ENCODE data around the gene SYT14.
"Not testable (repeated sequence)": the region's sequence is repeated elsewhere in the genome, so short reads cannot be mapped to it uniquely, and the experiment has no call there.

The SYT14 gene

DNA sequence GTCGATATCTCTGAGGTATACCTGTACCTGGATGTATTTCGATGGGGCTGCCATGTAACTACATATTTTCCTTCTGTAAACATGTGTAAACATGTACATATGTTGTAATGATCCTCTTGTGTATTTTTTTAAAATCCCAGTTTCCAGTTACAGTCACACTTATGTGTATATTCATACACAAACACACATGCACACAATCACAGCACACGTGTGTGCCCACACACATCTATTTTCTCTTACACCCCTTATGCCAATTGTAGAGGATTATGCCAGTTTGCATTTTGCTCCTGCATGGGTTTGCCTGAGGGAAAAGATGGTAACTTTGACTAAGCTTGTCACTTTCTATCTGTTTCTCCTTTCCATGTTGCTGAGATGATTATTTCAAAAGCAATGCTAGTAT, 10.1 kb downstream of the SYT14 start:
- no peak for DNase-seq

DNA sequence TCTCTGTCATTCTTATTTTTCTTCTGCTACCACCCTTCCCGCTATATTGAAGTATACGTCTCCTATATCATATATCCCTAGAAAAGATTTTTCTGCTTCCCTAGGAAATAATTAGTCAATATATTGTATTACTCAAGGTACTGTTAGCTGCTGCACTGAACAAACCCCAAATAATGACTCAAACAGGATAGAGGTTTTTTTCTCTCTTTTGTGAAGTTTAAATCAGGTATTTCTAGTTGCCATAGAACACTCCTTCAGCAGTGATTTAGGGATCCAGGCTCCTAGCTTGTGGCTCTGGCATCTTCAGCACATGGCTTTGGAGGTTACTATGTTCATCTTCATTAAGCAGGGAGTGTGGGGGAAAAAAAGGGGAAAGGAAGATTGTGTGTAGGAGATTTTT, 18.1 kb downstream of the SYT14 start:
- DNase-seq: no peak

DNA sequence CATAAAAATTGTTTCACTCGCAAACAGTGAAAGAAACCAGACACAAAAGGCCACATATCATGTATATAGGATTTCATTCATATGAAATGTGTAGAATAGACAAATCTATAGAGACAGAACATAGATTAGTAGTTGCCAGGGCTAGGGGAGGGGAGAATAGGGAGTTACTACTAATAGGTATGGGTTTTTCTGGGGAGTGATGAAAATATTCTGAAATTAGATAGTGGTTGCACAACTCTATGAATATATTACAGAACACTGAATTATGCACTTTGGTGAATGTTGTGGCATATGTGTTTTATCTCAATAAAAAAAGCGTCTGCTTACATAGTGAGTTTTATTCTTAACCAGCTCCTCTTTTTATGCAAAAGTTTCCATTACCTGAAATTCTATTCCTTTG, 21.6 kb downstream of the SYT14 start:
- no peak for DNase-seq

DNA sequence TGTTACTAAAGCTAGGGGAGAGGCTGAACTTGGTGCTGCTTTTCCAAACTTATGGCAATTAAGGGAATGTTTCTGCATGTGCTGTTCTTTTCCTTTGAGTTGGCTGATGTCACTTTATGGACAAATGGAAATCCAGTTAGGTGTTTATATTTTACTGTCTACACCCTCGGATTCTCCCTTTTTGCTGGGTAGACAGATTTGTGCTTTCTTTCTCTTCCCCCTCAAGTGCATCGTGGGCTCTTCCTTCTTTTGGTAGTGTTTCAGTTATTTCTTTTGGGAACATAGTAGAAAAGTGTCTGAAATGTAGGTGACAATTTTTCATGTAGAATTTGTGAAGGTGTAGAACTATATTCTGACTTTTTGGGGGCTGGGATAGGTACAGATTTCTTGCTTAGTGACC, 22.9 kb downstream of the SYT14 start:
- no peak for DNase-seq

DNA sequence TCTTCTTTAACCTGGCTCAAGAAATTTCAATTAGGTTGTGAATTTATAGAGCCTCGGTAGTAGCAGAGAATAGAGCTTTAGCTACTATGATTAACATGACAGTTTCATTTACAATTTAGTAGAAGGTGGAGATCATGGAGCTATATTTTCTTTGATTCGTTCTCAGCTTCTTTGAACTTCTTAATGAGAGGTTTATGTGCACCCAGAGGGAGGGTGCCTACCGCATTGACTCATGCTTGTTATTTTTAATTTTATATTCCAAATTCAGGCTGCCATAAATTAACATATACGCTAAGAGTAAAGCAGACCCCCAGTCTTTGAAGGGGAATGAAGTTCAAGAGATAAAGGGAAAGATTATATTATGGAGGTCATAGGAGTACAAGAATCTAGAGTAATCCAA, 24.4 kb downstream of the SYT14 start:
- DNase-seq: no peak

DNA sequence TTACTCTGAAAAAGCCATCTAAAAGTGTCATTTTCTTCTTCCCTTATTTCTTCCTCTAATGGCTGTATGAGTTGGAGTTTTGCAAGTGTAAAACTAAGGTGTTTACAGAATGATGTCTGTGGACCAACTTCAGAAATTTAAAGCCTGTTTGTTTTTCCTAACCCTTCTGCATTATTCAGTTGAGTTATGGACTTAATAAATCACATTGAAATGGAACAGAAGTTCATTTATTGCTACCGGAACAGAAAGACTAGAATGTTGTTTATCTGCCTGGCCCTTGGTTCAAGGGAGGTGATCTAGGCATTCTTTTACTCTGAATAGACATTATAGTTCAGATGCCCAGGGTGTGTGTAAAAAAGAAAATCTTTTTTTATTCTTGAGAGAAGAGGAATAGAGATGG, 24.8 kb downstream of the SYT14 start:
- DNase-seq: no peak

DNA sequence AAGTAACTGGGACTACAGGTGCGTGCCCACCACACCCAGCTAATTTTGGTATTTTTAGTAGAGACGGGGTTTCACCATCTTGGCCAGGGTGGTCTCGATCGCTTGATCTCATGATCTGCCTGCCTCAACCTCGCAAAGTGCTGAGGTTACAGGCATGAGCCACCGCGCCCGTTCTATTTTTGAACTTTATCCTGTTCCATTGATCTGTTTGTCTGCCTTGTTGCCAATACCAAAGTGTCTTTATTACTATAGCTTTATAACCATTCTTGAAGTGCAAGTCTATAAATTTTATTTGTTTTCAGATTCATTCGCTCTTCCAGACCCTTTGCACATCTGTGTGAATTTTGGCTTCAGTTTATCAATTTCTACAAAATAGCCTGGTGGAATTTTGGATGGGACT, 28.0 kb downstream of the SYT14 start:
- no peak for DNase-seq

DNA sequence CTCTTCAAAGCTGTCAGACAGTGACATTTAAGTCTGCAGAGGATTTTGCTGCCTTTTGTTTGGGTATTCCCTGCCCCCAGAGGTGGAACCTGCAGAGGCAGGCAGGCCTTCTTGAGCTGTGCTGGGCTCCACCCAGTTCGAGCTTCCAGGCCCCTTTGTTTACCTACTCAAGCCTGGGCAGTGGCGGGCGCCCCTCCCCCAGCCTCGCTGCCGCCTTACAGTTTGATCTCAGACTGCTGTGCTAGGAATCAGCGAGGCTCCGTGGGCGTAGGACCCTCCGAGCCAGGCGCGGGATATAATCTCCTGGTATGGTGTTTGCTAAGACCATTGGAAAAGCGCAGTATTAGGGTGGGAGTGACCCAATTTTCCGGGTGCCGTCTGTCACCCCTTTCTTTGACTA, 40.7 kb downstream of the SYT14 start:
- not testable (repeated sequence) for DNase-seq

DNA sequence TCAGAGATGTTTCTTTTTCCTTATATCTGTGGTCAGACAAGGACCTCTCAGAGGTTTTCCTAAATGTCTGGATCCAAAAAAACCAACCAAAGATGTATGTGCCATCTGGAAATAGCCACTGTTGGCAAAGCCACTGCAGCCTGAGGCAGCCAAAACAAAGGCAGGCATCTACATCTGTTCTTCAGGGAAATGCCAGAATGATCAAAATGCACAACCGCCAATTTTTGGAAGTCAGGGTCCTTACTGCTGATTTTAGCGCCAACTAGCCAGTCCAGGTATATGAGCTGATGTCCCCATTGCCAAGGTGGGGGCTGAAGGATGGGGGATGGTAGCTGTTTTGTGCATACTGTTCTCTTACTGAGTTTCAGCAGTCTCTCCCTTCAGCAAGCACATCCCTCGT, 45.9 kb downstream of the SYT14 start:
- no peak for DNase-seq

DNA sequence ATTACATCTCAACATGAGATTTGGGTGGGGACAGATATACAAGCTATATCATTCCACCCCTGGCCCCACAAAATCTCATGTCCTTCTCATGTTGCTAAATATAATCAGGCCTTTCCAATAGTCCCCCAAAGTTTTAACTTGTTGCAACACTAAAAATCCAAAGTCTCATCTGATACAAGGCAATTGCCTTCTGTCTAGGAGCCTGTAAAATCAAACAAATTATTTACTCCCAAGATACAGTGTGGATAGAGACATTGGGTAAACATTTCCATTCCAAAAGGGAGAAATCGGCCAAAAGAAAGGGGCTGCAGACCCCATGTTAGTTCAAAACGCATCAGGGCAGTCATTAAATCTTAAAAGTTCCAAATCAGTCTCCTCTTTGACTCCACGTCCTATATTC, 47.0 kb downstream of the SYT14 start:
- no peak for DNase-seq

DNA sequence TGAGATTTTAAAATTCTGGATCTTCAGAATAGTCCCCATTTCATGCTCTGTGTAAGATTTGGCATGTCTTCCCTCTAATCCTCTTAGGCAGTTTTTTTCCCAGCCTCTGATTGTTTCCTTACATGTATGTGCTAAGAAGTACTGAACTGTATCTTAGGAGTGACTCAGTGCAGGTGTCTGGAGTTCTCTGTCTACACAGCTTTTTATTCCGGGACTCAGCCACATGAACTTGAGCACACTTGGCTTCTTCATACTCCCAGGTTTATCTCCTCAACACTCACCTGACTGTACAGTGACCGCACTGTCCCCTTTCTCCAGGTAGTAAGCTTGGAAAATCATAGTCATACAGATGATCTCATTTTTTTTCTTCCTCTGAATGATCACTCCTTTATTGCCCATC, 50.7 kb downstream of the SYT14 start:
- DNase-seq: no peak

DNA sequence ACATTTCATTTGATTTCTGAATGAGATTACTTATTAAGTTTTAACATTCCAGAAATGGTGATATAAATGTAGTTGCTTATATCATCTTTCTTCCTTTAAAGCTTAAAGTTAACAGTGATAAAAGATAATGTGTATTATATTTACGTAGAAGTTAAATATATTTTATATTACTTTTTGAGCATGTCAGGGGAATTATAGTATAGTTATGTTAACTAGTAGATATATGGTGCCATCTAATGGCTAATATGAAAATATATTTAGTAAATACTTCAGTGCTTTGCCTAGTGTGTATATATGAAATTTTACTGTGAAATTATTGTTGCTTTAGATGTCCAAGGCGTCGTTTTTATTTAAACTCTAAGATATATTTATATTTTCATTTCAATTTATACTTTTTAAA, 51.5 kb downstream of the SYT14 start:
- DNase-seq: no peak

DNA sequence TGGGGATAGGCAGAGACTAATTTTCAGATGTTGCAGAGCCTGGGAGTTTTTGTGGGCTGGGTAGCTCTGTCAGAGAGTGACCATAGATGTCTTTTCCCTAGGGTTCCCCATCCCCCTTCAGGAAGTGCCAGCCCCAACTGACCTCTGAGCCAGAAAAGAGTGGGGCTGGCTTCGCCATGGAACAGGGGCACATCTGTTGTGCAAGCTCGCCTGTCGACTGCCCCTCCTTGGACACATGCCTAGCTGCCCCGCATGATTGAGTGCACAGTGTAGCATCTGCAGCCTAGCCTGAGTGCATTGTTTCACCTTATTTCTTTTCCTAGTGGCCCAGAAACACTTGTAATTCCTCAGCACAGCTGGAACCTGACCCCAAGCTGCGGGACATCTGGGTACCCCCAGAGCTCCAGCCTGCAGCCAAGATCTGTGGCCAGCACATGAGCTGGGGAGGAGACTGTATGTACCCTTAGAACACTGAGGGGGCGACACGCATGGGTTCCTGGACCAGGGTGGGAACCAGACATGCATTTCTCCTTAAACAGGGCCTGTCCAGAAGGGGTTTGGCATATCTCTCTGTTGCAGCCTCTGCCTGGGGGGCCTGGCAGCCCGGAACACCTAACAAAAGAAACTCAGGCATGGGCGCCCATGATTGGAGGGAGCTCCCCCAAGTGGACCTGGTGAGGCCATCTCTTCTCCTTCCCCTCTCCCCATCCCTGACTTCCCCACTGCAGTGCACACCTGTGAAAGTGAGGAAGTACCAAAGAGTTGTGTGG, 55.2 kb downstream of the SYT14 start:
- no peak for DNase-seq

DNA sequence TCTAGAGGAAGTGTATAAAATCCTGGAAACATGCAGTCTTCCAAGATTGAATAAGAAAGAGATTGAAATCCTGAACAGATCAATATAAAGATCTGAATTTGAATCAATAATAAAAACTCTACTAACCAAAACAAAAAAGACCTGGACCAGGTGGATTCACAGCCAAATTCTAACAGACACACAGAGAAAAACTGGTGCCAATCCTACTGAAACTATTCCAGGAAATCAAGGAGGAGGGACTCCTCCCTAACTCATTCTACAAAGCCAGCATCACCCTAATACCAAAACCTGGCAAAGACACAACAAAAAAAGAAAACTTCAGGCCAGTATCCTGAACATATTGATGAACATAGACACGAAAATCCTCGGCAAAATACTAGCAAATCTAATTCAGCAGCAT, 58.3 kb downstream of the SYT14 start:
- DNase-seq: no peak

DNA sequence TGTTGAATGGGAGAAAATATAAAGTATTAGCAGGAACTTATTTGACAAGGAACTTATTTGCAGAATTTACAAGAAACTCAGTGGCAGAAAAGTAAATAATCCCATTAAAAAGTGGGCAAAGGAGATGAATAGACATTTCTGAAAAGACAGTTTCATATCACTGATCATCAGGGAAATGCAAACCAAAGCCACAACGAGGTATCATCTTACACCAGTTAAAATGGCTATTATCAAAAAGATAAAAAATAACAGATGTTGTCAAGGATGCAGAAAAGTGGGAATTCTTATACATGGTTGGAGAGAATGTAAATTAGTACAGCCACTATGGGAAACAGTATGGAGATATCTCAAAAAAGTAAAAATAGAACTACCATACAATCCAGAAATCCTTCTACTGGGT, 61.0 kb downstream of the SYT14 start:
- DNase-seq: no peak

DNA sequence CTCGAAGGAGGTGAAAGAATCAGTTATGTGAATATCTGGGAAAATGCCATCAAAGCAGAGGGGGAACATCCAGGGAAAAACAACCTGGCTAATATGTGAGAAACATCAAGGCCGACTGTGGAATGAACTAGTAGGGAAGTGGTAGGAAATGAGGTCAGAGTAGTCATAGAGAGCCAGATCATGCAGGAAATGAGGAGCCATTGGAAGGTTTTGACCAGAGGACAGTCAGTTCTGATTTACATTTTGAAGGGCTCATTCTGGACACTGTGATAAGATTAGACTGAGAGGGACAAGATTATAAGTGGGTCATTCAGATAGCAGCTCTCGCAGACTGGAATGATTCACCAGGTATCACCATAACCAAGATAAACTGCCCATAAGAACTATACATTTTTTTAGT, 63.7 kb downstream of the SYT14 start:
- no peak for DNase-seq

DNA sequence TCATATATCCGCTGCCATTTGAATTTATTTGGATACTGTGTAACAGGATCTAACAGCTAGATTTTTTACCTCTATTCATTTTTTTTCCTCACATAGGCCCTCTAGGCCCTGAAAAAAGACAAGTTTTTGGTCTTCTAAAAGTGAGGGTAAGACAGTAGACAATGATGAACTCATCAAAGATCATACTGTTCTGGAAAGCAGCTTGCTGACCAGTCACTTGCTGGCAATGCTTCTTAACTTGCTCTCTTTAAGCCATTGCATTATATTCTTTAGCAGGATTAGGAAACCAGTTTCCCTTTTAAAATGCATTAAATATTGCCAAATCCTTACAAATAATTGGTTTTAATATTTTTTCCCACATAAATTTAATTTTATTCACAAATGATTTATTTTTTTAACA, 65.5 kb downstream of the SYT14 start:
- DNase-seq: no peak

DNA sequence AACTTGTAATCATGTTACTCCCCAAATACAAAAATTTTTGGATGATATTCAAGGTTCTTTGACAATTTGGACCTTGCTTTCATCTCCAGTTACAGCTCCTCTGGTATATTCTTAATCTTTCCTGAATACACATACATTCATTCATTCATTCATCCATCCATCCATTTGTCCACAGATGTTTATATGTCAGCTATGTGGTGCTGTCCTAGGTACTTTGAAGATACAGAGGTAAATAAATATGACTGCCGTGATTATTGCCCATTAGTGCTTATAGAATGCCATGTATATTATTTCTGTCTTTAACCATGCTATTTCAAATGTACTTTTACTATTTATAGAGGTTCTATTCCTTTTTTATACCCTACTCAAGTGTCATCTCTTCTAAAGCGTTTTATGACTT, 72.1 kb downstream of the SYT14 start:
- DNase-seq: no peak

DNA sequence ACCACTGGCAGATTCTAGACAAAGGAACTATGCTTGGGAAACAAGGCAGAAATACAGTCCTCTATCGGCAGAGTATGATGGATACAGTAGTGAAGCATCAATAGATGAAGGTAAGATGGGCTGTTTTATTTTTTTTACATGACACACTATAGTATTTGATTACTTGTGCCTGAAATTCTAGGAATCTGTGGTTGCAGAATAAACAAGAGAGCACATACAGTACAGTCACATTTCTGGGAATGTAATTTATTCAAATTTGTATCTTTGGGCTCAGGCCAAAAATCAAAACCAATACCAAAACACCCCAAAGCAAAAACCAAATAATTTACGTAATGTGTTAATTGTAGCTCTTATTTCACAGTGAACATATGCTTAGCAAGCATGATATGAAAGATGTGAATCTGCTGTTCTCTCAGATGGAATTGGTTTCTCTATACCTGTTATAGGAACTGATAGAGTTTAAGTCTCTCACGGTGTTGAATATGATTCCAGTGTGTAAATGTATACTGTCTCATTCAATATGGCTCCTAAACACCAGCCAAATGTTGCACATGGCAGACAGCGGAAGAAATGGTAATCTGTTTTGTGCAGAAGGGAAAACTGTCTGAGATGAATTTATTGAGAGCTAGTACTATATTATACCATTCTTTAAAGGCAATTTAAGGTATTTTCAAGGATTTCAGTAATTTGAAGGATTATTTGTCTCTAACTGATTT, 83.3 kb downstream of the SYT14 start:
- no peak for DNase-seq

DNA sequence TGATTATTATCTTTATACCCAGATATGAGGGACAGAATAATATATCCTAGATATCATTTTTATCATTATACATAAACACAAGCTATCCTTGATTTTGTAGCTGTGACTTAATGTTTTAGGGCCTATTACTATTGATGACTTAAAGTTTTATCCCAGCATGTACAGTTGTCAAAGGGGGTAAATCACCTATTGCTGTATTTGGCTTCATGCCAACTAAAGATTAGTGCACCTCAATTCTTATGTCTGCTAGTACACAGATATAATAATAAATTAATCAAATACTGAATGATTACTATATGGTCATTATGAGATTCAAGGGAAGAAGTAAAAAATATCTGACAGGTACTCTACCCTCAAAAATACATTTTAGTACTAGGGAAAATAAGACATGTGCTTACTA, 84.0 kb downstream of the SYT14 start:
- no peak for DNase-seq

DNA sequence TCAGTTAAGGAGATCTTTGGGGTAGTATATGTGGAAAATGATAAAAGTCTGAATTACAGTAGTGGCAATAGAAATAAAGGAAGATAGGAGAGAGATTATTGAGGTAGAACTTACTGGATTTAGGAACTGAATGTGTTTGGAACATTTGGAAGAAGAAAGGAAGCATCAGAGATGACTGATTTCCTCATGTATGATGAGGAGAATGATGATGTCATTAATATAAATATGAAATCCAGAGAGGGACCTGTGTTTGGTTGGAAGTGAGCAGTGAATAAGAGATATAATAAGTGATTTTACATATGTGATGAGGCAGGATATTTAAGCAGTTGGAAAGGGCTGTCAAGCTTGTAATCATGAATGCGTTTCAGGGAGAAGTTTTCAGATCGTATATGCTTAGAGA, 86.3 kb downstream of the SYT14 start:
- DNase-seq: no peak

DNA sequence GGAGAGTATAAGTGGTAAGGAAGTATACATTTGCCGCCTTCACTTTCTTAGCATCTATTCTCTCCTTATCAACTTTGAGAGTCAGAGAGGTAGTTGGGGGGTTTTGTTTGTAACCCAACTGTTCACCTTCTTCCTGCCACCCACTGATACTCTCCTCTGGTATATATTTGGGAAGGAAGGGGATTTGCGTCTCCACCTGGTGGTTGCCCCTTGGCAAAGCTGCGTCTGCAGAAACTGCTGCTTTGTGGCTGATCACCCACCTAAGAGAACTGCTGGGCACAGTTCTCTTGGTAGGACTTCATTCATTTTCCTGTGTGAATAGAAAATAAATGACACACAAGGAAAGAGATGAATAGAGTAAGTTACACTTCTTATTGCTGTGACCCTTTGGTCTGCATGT, 87.0 kb downstream of the SYT14 start:
- DNase-seq: no peak

DNA sequence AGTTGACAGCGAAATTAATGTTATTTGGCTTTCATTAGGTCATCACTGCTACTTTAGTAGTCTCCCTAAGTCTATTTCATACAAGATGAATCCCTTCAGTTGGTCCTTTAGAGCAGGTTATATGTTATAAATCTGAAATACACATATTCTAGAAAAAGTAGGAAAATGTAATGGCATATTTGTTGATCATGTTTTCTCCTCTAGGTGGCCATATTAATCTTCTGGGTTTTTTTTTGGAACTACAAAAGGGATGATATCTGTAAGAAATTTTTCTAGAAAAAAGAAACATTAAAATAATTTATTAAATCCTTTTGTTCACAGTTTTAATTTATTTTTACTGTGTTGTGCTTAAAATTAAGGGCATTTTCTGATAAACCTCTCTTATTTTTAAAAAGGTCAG, 87.9 kb downstream of the SYT14 start:
- no peak for DNase-seq

DNA sequence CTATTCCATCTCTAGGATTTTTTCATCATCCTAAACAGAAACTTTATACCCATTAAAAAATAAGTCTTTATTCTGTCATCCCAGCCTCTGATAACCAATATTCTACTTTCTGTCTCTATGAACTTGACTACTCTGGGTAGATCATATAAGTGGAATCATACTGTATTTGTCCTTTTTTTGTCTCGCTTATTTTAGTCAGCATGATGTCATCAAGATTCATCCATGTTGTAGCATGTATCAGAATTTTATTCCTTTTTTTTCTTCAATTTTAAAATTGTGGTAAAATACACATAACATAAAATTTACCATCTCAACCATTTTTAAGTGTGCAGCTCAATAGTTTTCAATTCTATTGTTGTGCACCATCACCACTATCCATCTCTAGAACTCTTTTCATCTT, 90.0 kb downstream of the SYT14 start:
- DNase-seq: no peak

DNA sequence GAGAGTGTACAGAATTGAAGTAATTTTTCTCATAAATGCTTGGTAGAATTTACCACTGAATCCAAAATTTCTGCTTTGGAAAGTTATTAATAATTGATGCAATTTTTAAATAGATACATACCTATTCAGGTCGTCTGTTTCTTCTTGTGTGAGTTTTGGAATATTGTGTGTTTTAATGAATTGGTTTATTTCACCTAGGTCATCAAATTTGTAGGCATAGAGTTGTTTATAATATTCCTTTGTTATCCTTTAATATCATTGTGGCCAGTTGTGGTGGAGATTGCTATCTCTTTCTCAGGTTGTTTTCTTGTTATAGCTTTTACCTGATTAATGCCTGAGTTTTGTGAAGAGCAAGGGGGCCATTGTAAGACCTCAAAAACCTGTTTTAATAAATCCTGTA, 93.5 kb downstream of the SYT14 start:
- DNase-seq: no peak

Measured in NCI-H1930 (cell line).